NCI-H2029 treated with DMSO at 0.1 percent for 48 hours (cell line): ENCODE measurements around the gene TSPAN14.
"Not testable (repeated sequence)": the region's sequence is repeated elsewhere in the genome, so short reads cannot be mapped to it uniquely, and the experiment has no call there.

Source experiments
- DNase-seq: peaks from one replicate; lab custom pipeline; 2025; lab: John Stamatoyannopoulos, UW

TSPAN14 gene

GRCh38 chr10:80453842-80454512, at the start of gene TSPAN14:
TSPAN14 (plus strand) TSS chr10:80454310; CDS start chr10:80489234, 34,924 bp downstream.
- DNase-seq = no peak

- no peak for DNase-seq
Measured at GRCh38 chr10:80405035-80405434, 49.1 kb upstream of the TSPAN14 start.

GRCh38 chr10:80405626-80406025, 48.5 kb upstream of the TSPAN14 start:
- no peak for DNase-seq

- no peak for DNase-seq
Measured at GRCh38 chr10:80406204-80406603, 47.9 kb upstream of the TSPAN14 start.

- DNase-seq = no peak
Measured at GRCh38 chr10:80407812-80408241, 46.3 kb upstream of the TSPAN14 start.

GRCh38 chr10:80408242-80409101, 45.6 kb upstream of the TSPAN14 start, which contains the start of gene PRXL2A:
PRXL2A (plus strand) TSS chr10:80408551; CDS start chr10:80420468, 11,917 bp downstream.
- no peak for DNase-seq

GRCh38 chr10:80409121-80409520, 45.0 kb upstream of the TSPAN14 start:
- no peak for DNase-seq

- DNase-seq = no peak
Measured at GRCh38 chr10:80410122-80410521, 44.0 kb upstream of the TSPAN14 start.

GRCh38 chr10:80410578-80411145, 43.4 kb upstream of the TSPAN14 start:
- DNase-seq = no peak

- DNase-seq = no peak
Measured at GRCh38 chr10:80411267-80411668, 42.8 kb upstream of the TSPAN14 start.

GRCh38 chr10:80411681-80412220, 42.4 kb upstream of the TSPAN14 start:
- no peak for DNase-seq

GRCh38 chr10:80412486-80412885, 41.6 kb upstream of the TSPAN14 start:
- no peak for DNase-seq

- DNase-seq = no peak
Measured at GRCh38 chr10:80413271-80413996, 40.7 kb upstream of the TSPAN14 start.

- no peak for DNase-seq
Measured at GRCh38 chr10:80414142-80414895, 39.8 kb upstream of the TSPAN14 start.

GRCh38 chr10:80415734-80416478, 38.2 kb upstream of the TSPAN14 start:
- no peak for DNase-seq

- DNase-seq = no peak
Measured at GRCh38 chr10:80416479-80417098, 37.5 kb upstream of the TSPAN14 start.

- DNase-seq = not testable (repeated sequence)
Measured at GRCh38 chr10:80417256-80417655, 36.9 kb upstream of the TSPAN14 start.

GRCh38 chr10:80421050-80421706, 32.9 kb upstream of the TSPAN14 start:
- DNase-seq = no peak
